GM06990 (cell line): ENCODE data around the gene TPCN2.
"Not testable (repeated sequence)": the region's sequence is repeated elsewhere in the genome, so short reads cannot be mapped to it uniquely, and the experiment has no call there.

Experiments used
- DNase-seq: peaks from one replicate; pipeline ENCODE4 v3.0.0-alpha.2; 2011; ENCODE audit not compliant: insufficient read length; ENCODE audit errors: extremely low read depth
- H3K27me3 ChIP-seq: replicated peaks from 2 replicates; pipeline ENCODE4 v1.6.0; 2011; ENCODE audit warnings: low read length; ENCODE audit not compliant: control insufficient read depth, insufficient read depth
- H3K36me3 ChIP-seq: 2 replicates; pipeline ENCODE4 v1.5.1; 2011; ENCODE audit warnings: low read length; ENCODE audit not compliant: control insufficient read depth, insufficient read depth
- H3K4me3 ChIP-seq: replicated peaks from 2 replicates; pipeline ENCODE4 v1.5.1; 2011; ENCODE audit warnings: low read depth, mild to moderate bottlenecking, control low read depth, low read length
- TF ChIP-seq, protein P1 (sequence below): IDR thresholded peaks from 2 replicates; pipeline ENCODE4 v1.5.1; 2011; ENCODE audit warnings: low read length, control low read depth, mild to moderate bottlenecking, inconsistent platforms; ENCODE audit not compliant: insufficient read depth, poor library complexity, severe bottlenecking

Gene TPCN2

DNA sequence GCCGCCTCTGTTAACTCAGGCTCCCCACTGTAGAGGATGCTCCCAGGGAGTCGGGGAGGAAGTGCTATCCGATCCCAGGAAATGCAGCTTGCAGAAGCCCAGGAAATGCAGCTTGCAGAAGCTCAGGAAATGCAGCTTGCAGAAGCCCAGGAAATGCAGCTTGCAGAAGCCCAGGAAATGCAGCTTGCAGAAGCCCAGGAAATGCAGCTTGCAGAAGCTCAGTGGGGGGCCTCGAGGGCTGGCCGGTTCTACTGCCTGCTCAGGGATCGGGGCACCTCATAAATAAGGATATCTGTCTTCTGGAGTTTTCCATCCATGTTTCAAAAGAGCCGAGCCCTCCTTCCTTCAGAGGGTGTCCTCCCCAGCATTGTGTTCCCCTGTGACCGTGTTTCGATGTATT lies 81.9 kb downstream of the TPCN2 start:
- TF ChIP-seq, protein P1, sequence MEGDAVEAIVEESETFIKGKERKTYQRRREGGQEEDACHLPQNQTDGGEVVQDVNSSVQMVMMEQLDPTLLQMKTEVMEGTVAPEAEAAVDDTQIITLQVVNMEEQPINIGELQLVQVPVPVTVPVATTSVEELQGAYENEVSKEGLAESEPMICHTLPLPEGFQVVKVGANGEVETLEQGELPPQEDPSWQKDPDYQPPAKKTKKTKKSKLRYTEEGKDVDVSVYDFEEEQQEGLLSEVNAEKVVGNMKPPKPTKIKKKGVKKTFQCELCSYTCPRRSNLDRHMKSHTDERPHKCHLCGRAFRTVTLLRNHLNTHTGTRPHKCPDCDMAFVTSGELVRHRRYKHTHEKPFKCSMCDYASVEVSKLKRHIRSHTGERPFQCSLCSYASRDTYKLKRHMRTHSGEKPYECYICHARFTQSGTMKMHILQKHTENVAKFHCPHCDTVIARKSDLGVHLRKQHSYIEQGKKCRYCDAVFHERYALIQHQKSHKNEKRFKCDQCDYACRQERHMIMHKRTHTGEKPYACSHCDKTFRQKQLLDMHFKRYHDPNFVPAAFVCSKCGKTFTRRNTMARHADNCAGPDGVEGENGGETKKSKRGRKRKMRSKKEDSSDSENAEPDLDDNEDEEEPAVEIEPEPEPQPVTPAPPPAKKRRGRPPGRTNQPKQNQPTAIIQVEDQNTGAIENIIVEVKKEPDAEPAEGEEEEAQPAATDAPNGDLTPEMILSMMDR: no peak
- H3K36me3 ChIP-seq: no peaks in the 10 kb centered on the region
- H3K4me3 ChIP-seq: no peak overlapping the region
- no peaks in the 10 kb centered on the region for H3K27me3 ChIP-seq
- no peak for DNase-seq

- no peak overlapping the region for H3K4me3 ChIP-seq
- no peaks in the 10 kb centered on the region for H3K27me3 ChIP-seq
- TF ChIP-seq, protein P1: no peak
- H3K36me3 ChIP-seq: no peaks in the 10 kb centered on the region
- no peak for DNase-seq
These were observed 82.4 kb downstream of the TPCN2 start for GRCh38 chr11:69131121-69131566.

GRCh38 chr11:69131644-69132300 lies 83.0 kb downstream of the TPCN2 start:
- no peak for DNase-seq
- H3K4me3 ChIP-seq: no peak overlapping the region
- TF ChIP-seq, protein P1: peak; percentile 43
- H3K27me3 ChIP-seq: no peaks in the 10 kb centered on the region
- no peaks in the 10 kb centered on the region for H3K36me3 ChIP-seq

DNA sequence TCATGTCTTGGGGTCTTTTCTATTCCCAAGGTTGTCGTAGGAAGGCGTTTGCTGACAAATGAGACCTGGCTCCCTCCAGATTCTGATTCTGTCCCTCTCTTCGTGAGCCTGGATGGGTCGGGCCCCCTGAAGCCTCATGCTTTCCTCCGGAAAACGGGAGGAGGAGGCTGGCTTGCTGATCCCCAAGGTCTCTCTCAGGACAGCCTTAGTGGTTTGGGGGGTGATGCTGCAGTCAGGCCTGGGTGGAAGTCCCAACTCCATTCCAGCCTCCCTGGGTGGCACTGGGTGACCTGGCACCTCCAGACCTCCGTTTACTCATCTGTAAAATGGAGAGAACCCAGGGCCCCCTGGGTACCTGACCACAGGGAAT lies 83.6 kb downstream of the TPCN2 start:
- TF ChIP-seq, protein P1: no peak
- Histone ChIP-seq H3K4me3 (no peak overlapping the region), H3K36me3 (no peaks in the 10 kb centered on the region), H3K27me3 (no peaks in the 10 kb centered on the region)
- no peak for DNase-seq

- Histone ChIP-seq H3K36me3 (no peaks in the 10 kb centered on the region), H3K4me3 (no peak overlapping the region), H3K27me3 (no peaks in the 10 kb centered on the region)
- DNase-seq: no peak
- TF ChIP-seq, protein P1: no peak
These were observed 84.5 kb downstream of the TPCN2 start for GRCh38 chr11:69133251-69133650.

DNA sequence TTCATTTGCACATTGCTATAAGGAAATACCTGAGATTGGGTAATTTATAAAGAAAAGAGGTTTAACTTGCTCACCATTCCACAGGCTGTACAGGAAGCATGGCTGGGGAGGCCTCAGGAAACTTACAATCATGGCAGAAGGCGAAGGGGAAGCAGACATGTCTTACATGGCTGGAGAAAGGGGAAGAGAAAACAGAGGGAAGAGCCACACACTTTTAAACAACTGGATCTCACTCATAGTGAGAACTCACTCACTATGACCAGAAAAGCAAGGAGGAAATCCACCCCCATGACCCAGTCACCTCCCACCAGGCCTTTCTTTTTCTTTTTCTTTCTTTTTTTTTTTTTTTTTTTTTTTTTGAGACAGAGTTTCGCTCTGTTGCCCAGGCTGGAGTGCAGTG lies 85.5 kb downstream of the TPCN2 start:
- DNase-seq: peak; percentile 71
- not testable (repeated sequence) for H3K4me3 ChIP-seq

More for the DNA sequence above, 85.5 kb downstream of the TPCN2 start:
- H3K27me3 ChIP-seq, H3K36me3 ChIP-seq: not testable (repeated sequence)
